Heart left ventricle (tissue), 16 donors: ENCODE data around the gene MRC1. TPM values are rescaled to one million over a fixed set of nuclear protein-coding genes. Genes with fewer than 3 reads are reported as not detected.

Experiments
- ATAC-seq, 4 donors: fragments of 200-7000 bp; cut with Tn5 transposase; one replicate each; pipeline ENCODE4 v1.9.1; 2020 to 2022; ENCODE audit warnings: moderate library complexity in 4 of 4, mild to moderate bottlenecking in 3 of 4, moderate number of reproducible peaks in 1 of 4
- DNase-seq, 5 donors: peaks; one replicate each; pipeline ENCODE4 v3.0.0-alpha.2; 2020
- H3K27ac ChIP-seq, 12 donors: fragments of 200-600 bp; sonication (generic) in 4 of 12; one replicate each; pipeline versions ENCODE4 v1.5.0 to v1.8.0; 2016 to 2022; ENCODE audit warnings: mild to moderate bottlenecking in 2 of 12
- H3K27me3 ChIP-seq, 9 donors: fragments of 200-600 bp; sonication (generic) in 2 of 9; one replicate each; pipeline versions ENCODE4 v1.5.1 to v1.8.0; 2016 to 2022; ENCODE audit warnings: mild to moderate bottlenecking in 3 of 9
- H3K36me3 ChIP-seq, 9 donors: fragments of 200-600 bp; sonication (generic) in 2 of 9; one replicate each; pipeline versions ENCODE4 v1.5.0 to v1.8.0; 2018 to 2022; ENCODE audit warnings: mild to moderate bottlenecking in 2 of 9
- H3K4me1 ChIP-seq, 12 donors: fragments of 200-600 bp; sonication (generic) in 4 of 12; one replicate each; pipeline versions ENCODE4 v1.5.0 to v1.8.0; 2016 to 2022; ENCODE audit warnings: mild to moderate bottlenecking in 3 of 12
- H3K4me3 ChIP-seq, 12 donors: fragments of 200-600 bp; sonication (generic) in 4 of 12; one replicate each; pipeline versions ENCODE4 v1.5.0 to v1.8.0; 2017 to 2022; ENCODE audit warnings: mild to moderate bottlenecking in 9 of 12, moderate library complexity in 4 of 12
- H3K9me3 ChIP-seq, 12 donors: fragments of 200-600 bp; sonication (generic) in 4 of 12; one replicate each; pipeline versions ENCODE4 v1.5.0 to v1.8.0; 2016 to 2022; ENCODE audit warnings: mild to moderate bottlenecking in 1 of 12
- CTCF ChIP-seq, 12 donors: fragments of 200-600 bp; sonication (generic) in 4 of 12; IDR thresholded peaks; one replicate each; pipeline versions ENCODE4 v1.5.0 to v1.8.0; 2018 to 2022; ENCODE audit warnings: antibody characterized with exemption in 12 of 12, mild to moderate bottlenecking in 5 of 12
- POLR2A ChIP-seq, 2 donors: fragments of 450-650 bp; IDR thresholded peaks; one replicate each; pipeline ENCODE4 v1.6.1; 2017; ENCODE audit warnings: antibody characterized with exemption in 2 of 2, mild to moderate bottlenecking in 2 of 2, moderate library complexity in 2 of 2
- WGBS, 4 donors: extraction: QIAGEN DNeasy Blood & Tissue Kit in 2 of 4; methylation state at CpG; one replicate each; pipeline versions ENCODE4 v1.1.5 to v1.1.7; 2013 to 2018; 5-methylcytosine and 5-hydroxymethylcytosine counted together
- intact Hi-C, 10 donors: fragments of 100-400 bp; cut with DNase I; formaldehyde crosslinking; loops; one replicate each; pipeline versions ENCODE4 v1.11.1 to v1.14.2; 2022
- polyA plus RNA-seq, 2 donors: library from polyadenylated mRNA; stranded (reverse); fragments of 200-250 nt; gene quantifications; one replicate each; pipeline ENCODE4 v1.2.3, GENCODE V29; 2013
- total RNA-seq, 9 donors: library from RNA; depleted of rRNA in 2 of 9; stranded (reverse); fragments of >200 nt in 2 of 9; fragmentation: NEBNext Ultra II Directional in 3 of 9; extraction: Animal tissue kit (Norgen Biotek cat#: 25700) in 3 of 9; gene quantifications; one replicate each; pipeline versions ENCODE4 v1.1.0 to v1.2.4, GENCODE V29; 2016 to 2023
- donor health status: ischemic (EF 13 %, LVEDD 7.1; RV severe dilation, severe dysfunction).
- donor health status: healthy with polysubstance abuse.
- donor health status: DM: no; HTN: yes; CAD: no.
- donor health status: DM: no; HTN: no; CAD: no.
- donor health status: ischemic (EF 25% LVEDD 6.9; RV normal size, moderate dysfunction).
- donor health status: ischemic (EF 25% LVEDD 5.7; RV mildly dilated, moderate dysfunction).
- donor health status: healthy.
- donor health status: DM: yes; HTN: yes; CAD: no.
- donor health status: ischemic (EF 35%, LVEDD 5.7; RV mildly dilated, moderate dysfunction).
- donor health status: nonischemic (EF 11% LVEDD 7.7; RV severe dilation, severe dysfunction).
- donor health status: DM: yes; HTN: yes; CAD: no.
- donor health status: PGD.
- donor health status: ischemic (EF 29% LVEDD 5.4; RV normal size, mild dysfunction).
- donor health status: nonischemic (EF 23%, LVEDD 6.1; RV moderate dilation, normal function).

The MRC1 gene
- total and polyA plus RNA-seq, 11 donors, result 3.1 to 144 (median 9.7) TPM

DNA sequence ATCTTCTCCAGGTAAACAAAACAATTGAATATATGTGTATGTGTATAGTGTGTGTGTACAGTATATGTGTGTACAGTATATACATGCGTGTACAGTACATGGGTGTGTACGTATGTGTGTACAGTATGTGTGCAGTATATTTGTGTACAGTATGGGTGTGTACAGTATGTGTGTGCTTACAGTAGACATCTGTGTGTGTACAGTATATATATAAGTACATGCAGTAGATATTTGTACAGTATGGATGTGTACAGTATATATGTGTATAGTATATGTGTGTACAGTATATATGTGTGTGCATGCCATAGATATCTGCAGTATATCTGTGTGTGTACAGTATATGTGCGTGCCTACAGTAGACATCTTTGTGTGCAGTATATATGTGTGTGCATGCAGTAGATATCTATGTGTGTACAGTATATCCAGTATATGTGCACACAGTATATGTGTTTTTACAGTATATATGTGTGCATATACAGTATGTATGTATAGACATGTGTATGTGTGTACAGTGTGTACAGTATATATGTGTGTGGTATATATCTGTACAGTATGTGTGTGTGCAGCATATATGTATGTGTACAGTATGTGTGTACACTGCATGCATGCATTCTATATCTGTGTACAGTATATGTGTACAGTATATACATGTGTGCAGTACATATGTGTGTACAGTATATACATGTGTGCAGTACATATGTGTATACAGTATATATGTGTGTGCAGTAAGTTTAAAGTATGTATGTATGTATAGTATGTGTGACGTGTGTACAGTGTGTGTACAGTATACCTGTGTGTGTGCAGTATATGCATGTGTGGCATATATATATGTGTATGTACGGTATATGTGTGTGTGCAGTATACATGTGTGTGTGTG, 105.3 kb downstream of the MRC1 start:
- TF ChIP-seq CTCF (IDR thresholded peaks at IDR 0.05) (no peak), POLR2A (IDR thresholded peaks at IDR 0.05) (no peak)
- Histone ChIP-seq H3K36me3 (peaks cover 0 to 3% (median 0%) of the 10 kb centered on the region in 9 donors), H3K27ac (peak overlapping the region in 7 of 12 donors; percentile 32 to 81 (median 60)), H3K4me1 (peaks cover 0 to 33% (median 0%) of the 10 kb centered on the region in 12 donors), H3K4me3 (no peak overlapping the region), H3K9me3 (no peaks in the 10 kb centered on the region), H3K27me3 (no peaks in the 10 kb centered on the region)
- DNase-seq (no peak), ATAC-seq (peak in 2 of 4 donors; percentile 21 to 46)
- intact Hi-C loops, result loop anchor here in 9 of 10 donors (5.0 to 10.0 kb wide), 10 partner anchors 170 to 1972 kb away; partner anchors contain the start of gene CACNB2 (in 1 of the 9)
- WGBS, 4 donors, result 82 to 98% (median 91%) methylated on average over 5 of the region's 5 CpGs

DNA sequence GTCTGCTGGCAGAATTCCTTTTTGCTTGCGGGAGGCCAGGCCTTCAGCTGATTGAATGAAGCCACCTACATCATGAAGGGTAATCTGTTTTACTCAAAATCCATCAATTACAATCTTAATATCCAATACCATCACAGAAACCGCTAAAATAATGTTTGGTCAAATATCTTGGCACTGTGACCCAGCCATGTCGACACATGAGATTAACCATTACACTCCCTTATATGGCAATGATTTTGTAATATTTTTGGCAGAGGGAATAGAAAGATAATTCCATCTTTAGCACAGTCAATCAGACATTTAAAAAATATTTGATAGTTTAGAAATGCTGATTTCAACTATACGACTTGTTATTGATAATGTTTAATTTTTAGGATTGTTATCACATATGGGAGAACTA, 106.0 kb downstream of the MRC1 start:
- H3K4me1 ChIP-seq, result peaks cover 0 to 33% (median 0%) of the 10 kb centered on the region in 12 donors
- no peaks in the 10 kb centered on the region for H3K27me3 ChIP-seq
- WGBS, 4 donors, result 44 to 52% (median 49%) methylated on average over 4 of the region's 4 CpGs
- intact Hi-C loops, result loop anchor here in 6 of 10 donors (5.0 to 10.0 kb wide), 7 partner anchors 170 to 1973 kb away; partner anchors contain the start of gene CACNB2 (in 1 of the 6)
- DNase-seq (no peak), ATAC-seq (peak in 1 of 4 donors; percentile 9)
- peak overlapping the region in 7 of 12 donors; percentile 5 to 61 (median 37) for H3K27ac ChIP-seq
- no peak overlapping the region for H3K4me3 ChIP-seq
- H3K36me3 ChIP-seq, result no peaks in the 10 kb centered on the region
- no peak for TF ChIP-seq POLR2A (IDR thresholded peaks at IDR 0.05)
- TF ChIP-seq CTCF (IDR thresholded peaks at IDR 0.05), result no peak
- H3K9me3 ChIP-seq, result peaks cover 0 to 6% (median 0%) of the 10 kb centered on the region in 12 donors

DNA sequence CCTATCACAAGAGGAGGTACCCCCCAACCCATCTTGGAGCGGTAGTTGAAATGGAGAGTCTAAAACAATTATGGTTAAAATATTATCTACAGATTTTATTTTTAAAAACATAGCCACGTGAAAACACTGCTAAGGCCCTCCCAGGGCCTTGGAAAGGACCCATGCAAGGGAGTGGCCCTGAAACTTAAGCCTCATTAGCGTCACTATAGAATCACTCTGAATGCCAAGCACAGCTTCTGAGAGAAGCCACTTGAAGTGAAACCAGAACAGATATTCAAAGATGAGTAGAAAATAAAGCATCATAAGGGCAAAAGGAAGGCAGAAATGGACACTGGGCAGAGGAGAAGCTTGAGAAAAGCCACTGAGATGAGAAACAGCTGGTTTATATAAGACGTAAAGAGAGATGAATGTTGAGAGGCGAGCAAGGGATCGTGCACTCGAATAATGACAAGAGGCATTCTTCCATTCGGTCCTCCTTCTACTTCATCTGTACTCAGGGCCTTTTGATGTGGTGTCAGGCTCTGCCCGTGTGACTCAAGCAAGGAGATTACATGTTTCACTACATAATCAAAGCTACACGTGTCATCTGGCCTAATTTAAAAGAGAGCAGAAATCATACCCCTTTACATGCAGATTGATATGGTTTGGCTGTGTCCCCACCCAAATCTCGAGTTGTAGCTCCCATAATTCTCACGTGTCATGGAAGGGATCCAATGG, 109.2 kb downstream of the MRC1 start:
- DNase-seq, result no peak
- intact Hi-C loops, result loop anchor here in 6 of 10 donors (5.0 to 10.0 kb wide), 7 partner anchors 166 to 1976 kb away; partner anchors contain the start of gene CACNB2 (in 1 of the 6)
- WGBS, 4 donors, result 51 to 63% (median 56%) methylated on average over 12 of the region's 12 CpGs
- TF ChIP-seq POLR2A (IDR thresholded peaks at IDR 0.05) (no peak), CTCF (IDR thresholded peaks at IDR 0.05) (no peak)
- H3K36me3 ChIP-seq, result no peaks in the 10 kb centered on the region
- H3K27me3 ChIP-seq, result no peaks in the 10 kb centered on the region
- peaks cover 0 to 36% (median under 1%) of the 10 kb centered on the region in 12 donors for H3K4me1 ChIP-seq
- no peak overlapping the region for H3K4me3 ChIP-seq
- peak in 1 of 4 donors; percentile 54 for ATAC-seq
- peak overlapping the region in 1 of 12 donors; percentile 37 for H3K27ac ChIP-seq
- H3K9me3 ChIP-seq, result peaks cover 0 to 6% (median 0%) of the 10 kb centered on the region in 12 donors
